ENCODE results near the gene CLCN7.

CLCN7 gene

DNA sequence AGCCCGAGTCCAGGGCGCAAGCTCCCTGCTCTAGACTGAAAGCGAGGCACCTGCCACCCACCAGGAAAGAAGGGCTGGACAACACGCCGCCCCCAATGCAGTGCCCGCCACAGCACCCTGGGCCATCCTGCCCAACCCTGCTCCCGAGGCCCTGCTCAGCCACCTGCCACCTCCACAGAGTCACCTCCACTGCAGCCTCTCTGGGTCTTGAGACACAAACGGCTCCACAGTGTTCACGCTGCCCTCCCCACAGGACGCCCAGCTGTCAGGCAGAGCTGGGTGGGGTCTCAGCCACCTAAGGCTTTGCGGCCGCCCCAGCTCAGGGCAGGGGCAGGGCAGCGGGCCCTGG lies 9.3 kb downstream of the CLCN7 start:
- H3K27ac ChIP-seq, result no peak overlapping the region
- no peak for TF ChIP-seq CTCF (conservative IDR thresholded peaks at IDR 0.05)
- no peak for TF ChIP-seq ZFX (IDR thresholded peaks at IDR 0.05)

- no peak for TF ChIP-seq ZFX (IDR thresholded peaks at IDR 0.05)
- TF ChIP-seq CTCF (conservative IDR thresholded peaks at IDR 0.05), result no peak
- H3K27ac ChIP-seq, result no peak overlapping the region
These were observed 9.8 kb downstream of the CLCN7 start for GRCh38 chr16:1464894-1465566.

DNA sequence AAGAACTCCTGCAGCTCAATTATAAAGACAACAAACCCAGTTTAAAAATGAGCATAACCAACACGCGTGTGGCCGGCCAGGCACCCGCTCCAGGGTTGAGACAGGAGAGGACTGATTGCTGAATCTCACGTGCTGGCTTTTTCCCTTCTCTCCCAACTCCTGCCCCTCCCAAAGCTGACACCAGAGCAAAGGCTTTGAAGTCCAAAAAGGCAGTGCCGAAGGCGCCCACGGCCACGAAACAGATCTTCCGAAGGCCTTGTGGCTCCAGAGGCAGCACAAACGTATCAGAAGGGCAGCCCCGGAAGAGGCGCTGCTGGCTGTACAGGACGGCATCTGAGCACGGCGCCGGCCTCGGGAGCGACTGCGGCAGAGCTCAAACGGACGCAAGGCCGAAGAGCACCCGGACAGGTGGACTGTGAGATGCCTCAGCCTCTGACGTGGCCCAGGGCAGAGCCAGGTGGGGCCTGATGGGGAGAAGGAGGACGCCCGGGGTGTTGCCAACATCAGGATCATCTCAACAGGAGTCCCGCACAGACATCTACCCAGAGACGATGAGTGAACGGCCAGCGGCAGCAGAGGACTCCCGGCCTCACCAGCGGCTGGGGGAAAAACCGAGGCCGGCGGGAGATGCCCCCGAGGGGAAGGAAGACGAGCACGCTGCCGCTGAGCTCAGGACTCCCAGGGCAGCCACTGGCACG lies 10.5 kb downstream of the CLCN7 start:
- no peak overlapping the region for H3K27ac ChIP-seq
- TF ChIP-seq ZFX (IDR thresholded peaks at IDR 0.05) (no peak), CTCF (conservative IDR thresholded peaks at IDR 0.05) (no peak)

GRCh38 chr16:1461146-1461545 lies 13.7 kb downstream of the CLCN7 start:
- no peak for TF ChIP-seq CTCF (conservative IDR thresholded peaks at IDR 0.05)
- TF ChIP-seq ZFX (IDR thresholded peaks at IDR 0.05), result no peak
- no peak overlapping the region for H3K27ac ChIP-seq

DNA sequence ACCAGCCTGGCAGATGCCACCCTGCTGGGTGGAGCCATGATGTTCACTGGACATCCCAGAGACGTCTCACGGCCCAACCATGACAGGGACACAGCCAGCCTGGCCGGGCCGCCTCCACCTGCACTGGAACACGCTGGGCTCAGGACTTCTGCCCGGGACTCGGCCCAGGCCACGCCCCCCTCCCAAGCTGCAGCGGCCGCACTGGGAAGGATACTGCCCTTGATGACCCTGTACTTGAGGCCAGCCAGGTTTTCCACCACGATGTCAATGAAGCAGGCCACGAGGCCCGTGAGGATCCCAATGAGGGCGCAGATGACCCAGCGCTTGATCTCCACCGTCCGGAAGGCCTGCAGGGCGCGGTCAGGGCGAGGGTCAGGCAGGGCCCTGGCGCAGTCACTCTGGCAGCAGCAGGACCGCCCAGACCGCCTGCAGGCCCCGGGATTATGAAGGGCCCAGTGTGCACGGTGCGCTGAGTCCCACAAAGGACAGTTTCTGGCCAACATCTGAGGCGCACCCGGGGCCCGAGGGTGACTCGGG lies 14.2 kb downstream of the CLCN7 start:
- H3K27ac ChIP-seq, result no peak overlapping the region
- no peak for TF ChIP-seq CTCF (conservative IDR thresholded peaks at IDR 0.05)
- TF ChIP-seq ZFX (IDR thresholded peaks at IDR 0.05), result no peak

DNA sequence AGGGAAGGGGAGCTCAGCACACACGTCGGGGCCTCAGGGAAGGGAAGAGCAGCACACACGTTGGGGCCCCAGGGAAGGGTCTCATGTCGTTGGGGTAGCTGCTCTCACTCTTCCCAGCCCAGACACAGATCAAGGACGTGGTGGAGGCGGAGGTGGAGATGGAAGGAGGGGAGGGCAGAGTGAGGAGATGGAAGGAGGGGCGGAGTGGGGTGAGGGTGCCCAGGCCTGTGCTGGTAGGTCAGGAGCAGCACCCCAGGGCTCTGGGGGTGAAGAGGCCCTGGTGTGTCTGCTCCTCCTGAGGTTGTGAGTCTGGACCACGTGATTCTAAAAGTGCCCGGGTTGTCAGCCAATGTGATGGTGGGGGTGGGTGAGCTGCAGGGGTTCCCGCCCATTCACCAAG lies 14.9 kb downstream of the CLCN7 start:
- no peak overlapping the region for H3K27ac ChIP-seq
- TF ChIP-seq CTCF (conservative IDR thresholded peaks at IDR 0.05) (no peak), ZFX (IDR thresholded peaks at IDR 0.05) (no peak)

DNA sequence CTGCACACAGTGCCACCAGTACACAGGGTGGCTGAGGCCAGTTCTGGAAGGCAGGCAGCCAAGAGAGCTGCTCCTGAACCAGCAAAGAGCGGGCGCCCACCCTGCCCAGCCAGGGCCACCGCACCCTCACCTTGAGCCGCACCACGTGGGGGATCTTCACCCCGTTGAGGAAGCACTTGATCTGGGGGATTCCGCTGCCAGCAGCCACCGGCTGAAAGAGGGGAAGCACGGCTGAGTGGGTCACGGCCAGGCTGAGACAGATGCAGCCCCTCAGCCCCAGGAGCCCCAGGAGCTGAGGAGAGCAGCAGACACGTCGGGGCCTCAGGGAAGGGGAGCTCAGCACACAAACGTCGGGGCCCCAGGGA lies 15.9 kb downstream of the CLCN7 start:
- H3K27ac ChIP-seq, result no peak overlapping the region
- TF ChIP-seq ZFX (IDR thresholded peaks at IDR 0.05) (no peak), CTCF (conservative IDR thresholded peaks at IDR 0.05) (no peak)

Data from C4-2B (cell line).